GM18861 (cell line): ENCODE data around the gene AP1S1.
"Not testable (repeated sequence)": the region's sequence is repeated elsewhere in the genome, so short reads cannot be mapped to it uniquely, and the experiment has no call there.

Source experiments
- ATAC-seq: cut with Tn5 transposase; IDR thresholded peaks from one replicate; pipeline ENCODE4 v1.9.1; 2021; ENCODE audit not compliant: unreplicated experiment

The AP1S1 gene

DNA sequence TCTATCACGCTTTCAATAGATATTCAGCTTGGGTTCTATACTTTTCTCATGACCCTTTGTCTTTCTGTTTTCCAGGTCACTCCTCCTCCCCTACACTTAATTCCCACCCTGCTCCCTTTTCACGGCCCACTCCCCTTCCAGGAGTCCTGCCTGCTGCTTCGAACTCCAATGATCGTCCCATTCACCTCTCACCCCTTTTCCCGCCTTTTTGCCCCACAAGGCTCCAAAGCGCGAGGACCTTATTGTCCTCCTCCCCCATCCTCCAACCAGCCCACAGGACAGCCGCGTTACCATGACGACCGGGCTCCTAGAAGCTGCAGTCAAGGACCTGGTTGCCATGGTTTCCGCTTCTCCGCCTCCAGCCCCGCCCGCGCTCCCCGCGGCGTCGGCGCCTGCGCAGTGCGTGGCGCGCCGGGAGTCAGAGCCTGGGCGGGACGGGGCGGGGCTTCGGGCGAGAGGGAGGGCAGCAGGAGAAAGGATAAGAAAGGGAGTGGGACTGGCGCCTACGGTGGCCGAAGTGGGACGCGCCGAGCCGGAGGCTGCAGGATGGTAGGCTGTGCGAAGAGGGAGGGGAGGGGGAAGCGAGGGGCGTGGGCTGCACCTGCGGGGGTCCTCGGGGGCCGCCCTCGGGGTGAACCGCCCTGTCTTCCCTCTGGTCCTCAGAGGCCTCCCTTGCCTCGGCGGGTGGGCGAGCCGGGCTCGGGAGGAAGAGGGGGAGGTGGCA lies at the start of gene AP1S1:
AP1S1 (plus strand) TSS at position 508 of the 724 bp plus-strand sequence; CDS start at position 547, 39 bp downstream.
- ATAC-seq: peak; percentile 41

DNA sequence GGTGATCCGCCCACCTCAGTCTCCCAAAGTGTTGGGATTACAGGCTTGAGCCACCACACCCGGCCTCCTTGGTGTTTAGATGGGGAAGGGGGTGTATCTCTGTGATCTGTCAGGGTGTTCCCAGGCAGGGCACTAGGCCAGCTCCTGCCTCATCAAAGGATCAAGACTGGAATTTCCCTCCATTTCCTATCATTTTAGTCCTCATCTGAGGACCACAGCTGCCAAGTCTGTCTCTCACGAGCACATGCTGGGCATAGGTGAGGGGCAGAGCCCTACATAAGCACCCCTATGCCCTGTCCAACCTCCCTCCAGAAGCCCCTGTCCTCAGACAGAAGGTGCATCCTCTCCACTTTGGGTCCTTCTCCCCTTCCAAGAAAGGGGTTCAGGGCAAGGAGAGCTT lies 49.5 kb upstream of the AP1S1 start:
- no peak for ATAC-seq

DNA sequence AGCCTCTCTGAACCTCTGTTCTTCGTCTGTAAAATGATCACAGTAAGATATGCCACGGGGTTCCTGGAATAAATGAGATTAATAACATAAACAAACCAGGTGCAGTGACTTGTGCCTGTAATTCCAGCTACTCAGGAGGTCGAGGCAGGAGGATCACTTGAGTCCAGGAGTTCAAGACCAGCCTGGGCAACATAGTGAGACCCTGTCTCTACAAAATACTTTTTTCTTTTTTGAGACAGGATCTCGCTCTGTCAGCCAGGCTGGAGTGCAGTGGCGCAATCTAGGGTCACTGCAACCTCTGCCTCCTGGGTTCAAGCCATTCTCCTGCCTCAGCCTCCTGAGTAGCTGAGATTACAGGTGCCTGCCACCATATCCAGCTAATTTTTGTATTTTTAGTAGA lies 49.0 kb upstream of the AP1S1 start:
- not testable (repeated sequence) for ATAC-seq

GRCh38 chr7:101106386-101106785 lies 47.9 kb upstream of the AP1S1 start:
- no peak for ATAC-seq

- ATAC-seq: no peak
These were observed 45.9 kb upstream of the AP1S1 start for GRCh38 chr7:101108330-101108857.

GRCh38 chr7:101108961-101109360 lies 45.3 kb upstream of the AP1S1 start:
- ATAC-seq: no peak

- no peak for ATAC-seq
These were observed 44.9 kb upstream of the AP1S1 start for GRCh38 chr7:101109368-101109767.

- no peak for ATAC-seq
These were observed 43.0 kb upstream of the AP1S1 start for GRCh38 chr7:101111261-101111660.

DNA sequence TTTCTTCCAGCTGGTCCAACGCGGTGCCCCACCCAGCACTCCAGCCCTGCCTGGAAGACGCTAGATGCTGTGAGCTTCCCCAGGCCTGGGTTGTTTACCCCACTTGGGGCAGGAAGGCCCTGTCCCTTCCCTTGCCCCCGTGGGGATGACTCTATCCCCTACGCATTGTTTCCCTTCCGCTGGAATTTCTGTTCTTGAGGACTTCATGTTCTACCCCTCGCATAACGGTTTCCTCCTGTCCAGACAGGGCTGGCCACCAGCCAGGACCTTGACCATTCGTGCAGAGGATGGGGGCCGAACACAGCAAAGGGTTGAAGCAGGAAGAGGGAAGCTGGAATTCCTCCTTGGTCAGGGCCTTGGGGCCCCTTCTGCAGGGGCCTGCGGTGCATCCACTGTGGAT lies 42.0 kb upstream of the AP1S1 start:
- no peak for ATAC-seq

GRCh38 chr7:101113140-101113539 lies 41.1 kb upstream of the AP1S1 start:
- not testable (repeated sequence) for ATAC-seq

- no peak for ATAC-seq
These were observed 40.4 kb upstream of the AP1S1 start for GRCh38 chr7:101113836-101114235.

GRCh38 chr7:101114492-101114891 lies 39.8 kb upstream of the AP1S1 start:
- ATAC-seq: no peak

DNA sequence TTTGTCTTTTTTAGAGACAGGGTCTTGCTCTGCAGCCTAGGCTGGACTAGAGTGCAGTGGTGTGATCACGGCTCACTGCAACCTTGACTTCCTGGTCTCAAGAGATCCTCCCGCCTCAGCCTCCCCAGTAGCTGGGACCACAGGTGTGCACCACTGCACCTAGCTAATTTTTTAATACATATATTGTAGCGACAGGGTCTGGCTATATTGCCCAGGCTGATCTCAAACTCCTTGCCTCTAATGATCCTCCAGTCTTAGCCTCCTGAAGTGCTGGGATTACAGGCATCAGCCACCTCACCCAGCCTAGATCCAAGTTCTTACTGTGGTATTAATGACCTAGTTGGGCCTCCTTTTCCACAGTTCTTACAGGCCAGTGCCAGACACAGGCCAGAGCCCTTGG lies 39.1 kb upstream of the AP1S1 start:
- ATAC-seq: no peak

GRCh38 chr7:101116898-101117297 lies 37.4 kb upstream of the AP1S1 start:
- no peak for ATAC-seq

DNA sequence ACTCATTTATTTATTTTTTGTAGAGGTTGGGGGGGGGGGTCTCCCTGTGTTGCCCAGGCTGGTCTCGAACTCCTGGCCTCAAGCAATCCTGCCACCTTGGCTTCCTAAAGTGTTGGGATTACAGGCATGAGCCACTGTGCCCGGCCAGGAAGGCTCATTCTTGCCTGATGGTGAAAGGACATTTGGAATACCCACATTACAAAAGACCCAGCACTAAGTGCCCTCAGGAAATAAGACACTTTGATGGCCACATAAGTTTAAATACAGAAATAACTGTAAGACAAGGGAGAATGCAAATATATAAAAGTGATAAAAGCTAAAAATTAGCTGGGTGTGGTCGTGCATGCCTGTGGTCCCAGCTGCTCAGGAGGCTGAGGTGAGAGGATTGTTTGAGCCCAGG lies 35.4 kb upstream of the AP1S1 start:
- ATAC-seq: no peak

- no peak for ATAC-seq
These were observed 34.4 kb upstream of the AP1S1 start for GRCh38 chr7:101119876-101120275.

DNA sequence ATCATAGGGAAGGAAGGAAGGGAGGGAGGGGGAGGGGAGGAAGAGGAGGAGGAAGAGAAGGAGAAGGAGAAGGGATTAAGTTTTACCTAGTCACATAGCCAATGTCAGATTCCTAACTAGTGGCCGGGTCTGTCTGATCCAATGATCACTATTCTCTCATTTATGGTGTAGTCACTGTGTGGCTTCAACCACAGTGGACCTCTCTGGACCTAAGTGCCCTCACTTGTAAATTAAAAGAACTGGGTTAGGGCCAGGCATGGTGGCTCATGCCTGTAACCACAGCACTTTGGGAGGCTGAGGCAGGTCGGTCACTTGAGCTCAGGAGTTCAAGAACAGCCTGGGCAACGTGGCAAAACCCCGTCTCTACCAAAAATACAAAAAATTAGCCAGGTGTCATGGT lies 34.0 kb upstream of the AP1S1 start:
- ATAC-seq: no peak

GRCh38 chr7:101121631-101121990 lies 32.7 kb upstream of the AP1S1 start:
- ATAC-seq: not testable (repeated sequence)

DNA sequence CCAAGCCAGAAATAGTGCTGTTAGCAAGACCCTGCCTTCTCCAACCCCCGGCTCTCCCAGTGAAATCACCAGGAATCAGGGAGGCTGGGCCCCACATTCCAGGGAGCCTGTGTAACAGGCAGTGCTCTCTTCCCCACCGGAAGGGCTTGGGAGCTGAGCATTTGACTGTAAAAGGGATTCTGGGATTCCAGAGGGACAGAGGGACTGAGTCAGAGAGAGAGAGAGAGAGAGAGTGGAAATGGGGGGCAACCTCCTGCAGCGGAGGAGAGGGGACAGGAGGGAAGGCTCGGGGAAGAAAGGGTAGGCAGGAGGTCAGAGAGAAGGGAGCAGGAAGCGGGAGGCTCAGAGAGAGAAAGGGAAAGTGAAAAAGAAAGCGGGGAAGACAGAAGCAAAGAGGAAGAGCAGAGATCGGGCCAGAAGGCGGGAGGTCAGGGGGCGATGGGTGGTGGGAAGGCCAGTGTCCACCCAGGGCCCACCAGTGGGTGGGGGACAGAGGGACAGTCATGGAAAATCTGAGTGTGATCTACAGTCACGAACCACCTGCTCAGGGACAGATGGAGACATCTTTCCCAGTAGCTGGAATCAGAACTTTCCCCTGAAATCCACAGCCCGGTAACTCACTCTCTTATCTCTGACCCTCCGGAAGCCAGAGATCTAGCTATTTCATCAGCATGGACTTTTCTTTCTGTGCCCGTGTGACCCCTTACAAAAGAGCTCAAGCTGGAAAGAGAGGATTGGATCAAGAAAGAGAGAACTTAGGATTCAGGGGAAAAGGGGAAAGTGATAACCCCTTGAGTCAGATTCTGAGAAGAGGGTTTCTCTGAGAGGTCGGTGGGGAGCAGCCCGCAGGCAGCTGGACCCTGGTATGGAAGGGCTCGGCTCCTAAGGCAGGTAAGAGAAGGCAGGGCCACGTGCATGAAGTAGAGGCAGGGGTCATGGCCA lies 32.0 kb upstream of the AP1S1 start:
- ATAC-seq: no peak

- no peak for ATAC-seq
These were observed 31.2 kb upstream of the AP1S1 start for GRCh38 chr7:101122933-101123702.

GRCh38 chr7:101123703-101124068 lies 30.6 kb upstream of the AP1S1 start:
- ATAC-seq: no peak
